ENCODE results near the gene KBTBD6. TPM values are rescaled to one million over a fixed set of nuclear protein-coding genes. Genes with fewer than 3 reads are reported as not detected.
"Not testable (repeated sequence)": the region's sequence is repeated elsewhere in the genome, so short reads cannot be mapped to it uniquely, and the experiment has no call there.

The KBTBD6 gene, protein sequence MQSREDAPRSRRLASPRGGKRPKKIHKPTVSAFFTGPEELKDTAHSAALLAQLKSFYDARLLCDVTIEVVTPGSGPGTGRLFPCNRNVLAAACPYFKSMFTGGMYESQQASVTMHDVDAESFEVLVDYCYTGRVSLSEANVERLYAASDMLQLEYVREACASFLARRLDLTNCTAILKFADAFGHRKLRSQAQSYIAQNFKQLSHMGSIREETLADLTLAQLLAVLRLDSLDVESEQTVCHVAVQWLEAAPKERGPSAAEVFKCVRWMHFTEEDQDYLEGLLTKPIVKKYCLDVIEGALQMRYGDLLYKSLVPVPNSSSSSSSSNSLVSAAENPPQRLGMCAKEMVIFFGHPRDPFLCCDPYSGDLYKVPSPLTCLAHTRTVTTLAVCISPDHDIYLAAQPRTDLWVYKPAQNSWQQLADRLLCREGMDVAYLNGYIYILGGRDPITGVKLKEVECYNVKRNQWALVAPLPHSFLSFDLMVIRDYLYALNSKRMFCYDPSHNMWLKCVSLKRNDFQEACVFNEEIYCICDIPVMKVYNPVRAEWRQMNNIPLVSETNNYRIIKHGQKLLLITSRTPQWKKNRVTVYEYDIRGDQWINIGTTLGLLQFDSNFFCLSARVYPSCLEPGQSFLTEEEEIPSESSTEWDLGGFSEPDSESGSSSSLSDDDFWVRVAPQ
- total RNA-seq (2021; fragmentation: NEBNext Ultra II Directional; extraction: Animal tissue kit (Norgen Biotek cat#: 25700)): 10 to 100 TPM; 10.8 to 13.0 (median 11.4) TPM
- long read RNA-seq, full-length matches to known transcripts: 18 of 19 reads
- long read RNA-seq, partial matches to known transcripts: 0 of 19 reads
- long read RNA-seq, other reads (novel, unspliced or antisense): 1 of 19 reads

DNA sequence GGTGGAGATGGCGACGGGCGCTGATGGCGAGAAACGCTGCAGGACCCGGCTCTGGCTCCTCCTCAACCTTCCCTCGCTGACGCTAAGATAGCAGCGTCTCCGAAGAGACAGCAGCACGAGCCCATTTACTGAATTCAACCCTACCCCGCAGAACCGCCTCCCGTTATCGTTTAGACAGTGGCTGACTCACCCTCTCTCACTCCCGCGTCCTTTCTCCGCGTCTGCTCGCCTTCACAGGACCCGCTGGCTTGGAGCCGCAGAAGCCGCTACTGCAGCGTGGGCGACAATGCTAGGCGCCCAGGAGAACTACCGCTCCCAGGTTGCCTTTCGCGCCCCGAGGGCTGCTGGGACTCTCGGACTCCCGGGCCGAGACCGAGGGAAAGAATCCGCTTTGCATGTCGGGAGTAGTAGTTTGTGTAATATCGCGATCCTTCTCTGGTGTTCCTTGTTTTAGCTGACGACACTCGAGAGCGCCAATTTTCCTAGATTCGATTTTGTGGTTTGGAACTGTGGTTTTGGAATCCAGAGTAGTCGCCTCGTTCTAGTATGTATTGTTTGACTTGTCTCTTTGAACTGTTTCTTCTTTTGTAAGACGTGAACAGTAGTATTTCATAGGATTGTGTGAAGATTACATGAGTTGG, at the start of gene KBTBD6:
KBTBD6 (minus strand) TSS at position 291 of the 641 bp plus-strand sequence. CDS start 291 bp downstream, outside the sequence.
- peak within 1 kb of the TSS; percentile 98 for H3K4me3 Mint-ChIP-seq
- no peaks in the 10 kb centered on the region for H3K9me3 Mint-ChIP-seq
- DNase-seq: peak; percentile 100
- peaks cover 64% of the 10 kb centered on the region for H3K4me1 Mint-ChIP-seq (ENCODE audit: low read depth)
- peaks cover 17% of the 10 kb centered on the region for H3K36me3 Mint-ChIP-seq (ENCODE audit: low read depth)
- TF ChIP-seq, protein P1, sequence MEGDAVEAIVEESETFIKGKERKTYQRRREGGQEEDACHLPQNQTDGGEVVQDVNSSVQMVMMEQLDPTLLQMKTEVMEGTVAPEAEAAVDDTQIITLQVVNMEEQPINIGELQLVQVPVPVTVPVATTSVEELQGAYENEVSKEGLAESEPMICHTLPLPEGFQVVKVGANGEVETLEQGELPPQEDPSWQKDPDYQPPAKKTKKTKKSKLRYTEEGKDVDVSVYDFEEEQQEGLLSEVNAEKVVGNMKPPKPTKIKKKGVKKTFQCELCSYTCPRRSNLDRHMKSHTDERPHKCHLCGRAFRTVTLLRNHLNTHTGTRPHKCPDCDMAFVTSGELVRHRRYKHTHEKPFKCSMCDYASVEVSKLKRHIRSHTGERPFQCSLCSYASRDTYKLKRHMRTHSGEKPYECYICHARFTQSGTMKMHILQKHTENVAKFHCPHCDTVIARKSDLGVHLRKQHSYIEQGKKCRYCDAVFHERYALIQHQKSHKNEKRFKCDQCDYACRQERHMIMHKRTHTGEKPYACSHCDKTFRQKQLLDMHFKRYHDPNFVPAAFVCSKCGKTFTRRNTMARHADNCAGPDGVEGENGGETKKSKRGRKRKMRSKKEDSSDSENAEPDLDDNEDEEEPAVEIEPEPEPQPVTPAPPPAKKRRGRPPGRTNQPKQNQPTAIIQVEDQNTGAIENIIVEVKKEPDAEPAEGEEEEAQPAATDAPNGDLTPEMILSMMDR (IDR thresholded peaks at IDR 0.05): no peak
- H3K27me3 Mint-ChIP-seq (ENCODE audit: insufficient read depth): no peaks in the 10 kb centered on the region
- peak within 1 kb of the TSS; percentile 95 for H3K27ac Mint-ChIP-seq

DNA sequence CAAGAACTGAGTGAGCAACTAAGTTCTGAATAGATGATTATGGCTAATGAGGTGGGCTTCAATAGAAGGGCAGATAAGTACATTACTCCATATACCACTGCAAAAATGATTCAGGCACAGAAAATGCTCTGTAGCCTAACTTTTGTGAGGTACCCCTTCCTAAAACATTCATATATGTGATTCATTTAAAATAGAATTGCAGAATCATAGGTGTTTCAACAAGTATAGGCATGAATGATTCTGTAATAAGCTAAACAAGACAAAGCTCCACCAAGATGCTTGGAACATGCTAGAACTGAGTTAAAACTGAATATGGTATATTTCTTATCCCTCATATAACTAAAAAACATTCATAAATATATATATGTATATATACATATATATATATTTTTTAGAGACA, 49.6 kb upstream of the KBTBD6 start:
- Mint-ChIP-seq H3K4me3 (no peak overlapping the region), H3K4me1 (ENCODE audit: low read depth) (peaks cover 29% of the 10 kb centered on the region), H3K27me3 (ENCODE audit: insufficient read depth) (no peaks in the 10 kb centered on the region), H3K36me3 (ENCODE audit: low read depth) (no peaks in the 10 kb centered on the region), H3K27ac (no peak overlapping the region), H3K9me3 (no peaks in the 10 kb centered on the region)
- DNase-seq: no peak
- TF ChIP-seq, protein P1 (IDR thresholded peaks at IDR 0.05): no peak

DNA sequence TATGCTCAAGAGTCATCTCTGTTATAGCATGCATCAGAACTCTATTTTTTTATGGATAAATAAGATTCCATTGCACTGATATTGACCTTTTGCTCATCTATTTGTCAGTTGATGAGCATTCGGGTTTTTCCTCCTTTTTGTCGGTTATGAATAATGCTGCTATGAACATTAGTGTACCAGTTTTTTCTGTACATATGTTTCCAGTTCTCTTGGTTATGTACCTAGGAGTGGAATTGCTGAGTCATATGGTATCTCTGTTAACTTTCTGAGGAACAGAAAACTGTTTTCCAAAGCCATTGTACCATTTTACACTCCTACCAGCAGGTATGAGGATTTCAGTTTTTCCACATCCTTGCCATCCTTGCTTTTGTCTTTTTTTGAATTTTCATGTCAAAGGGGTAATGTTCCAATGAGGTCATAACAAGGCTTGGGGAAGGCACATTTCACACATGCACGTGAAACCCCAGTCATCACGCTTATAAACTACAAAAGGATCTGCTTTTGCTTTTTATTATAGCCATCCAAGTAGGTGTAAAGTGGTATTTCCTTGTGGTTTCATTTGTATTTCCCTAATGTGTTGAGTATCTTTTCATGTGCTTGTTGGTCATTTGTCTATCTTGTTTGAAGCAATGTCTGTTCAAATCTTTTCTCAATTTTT, 47.1 kb upstream of the KBTBD6 start:
- peak; percentile 56 for DNase-seq
- Mint-ChIP-seq H3K4me1 (ENCODE audit: low read depth) (peaks cover 29% of the 10 kb centered on the region), H3K27me3 (ENCODE audit: insufficient read depth) (no peaks in the 10 kb centered on the region), H3K4me3 (peak overlapping the region; percentile 47), H3K36me3 (ENCODE audit: low read depth) (peaks cover 23% of the 10 kb centered on the region), H3K27ac (peak overlapping the region; percentile 65), H3K9me3 (peaks cover 20% of the 10 kb centered on the region)
- TF ChIP-seq, protein P1 (IDR thresholded peaks at IDR 0.05): no peak

DNA sequence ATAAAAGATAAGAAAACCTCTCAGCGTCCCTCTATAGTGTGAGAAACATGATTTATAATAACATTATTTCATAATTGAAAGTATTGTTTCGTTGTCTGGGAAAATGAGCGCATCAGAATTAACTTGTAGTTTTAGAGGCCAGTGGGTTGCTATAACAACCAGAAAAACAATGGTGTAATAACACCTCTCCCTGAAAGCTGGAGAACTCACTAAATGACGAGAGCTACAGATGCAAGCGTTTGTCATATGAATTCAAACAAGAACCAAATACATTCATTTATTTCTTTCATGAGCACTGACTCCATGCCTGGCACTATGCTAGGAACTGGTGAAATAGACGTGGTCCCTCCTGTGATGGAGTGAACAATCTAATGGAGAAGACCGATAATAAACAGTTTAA, 45.4 kb upstream of the KBTBD6 start:
- H3K4me3 Mint-ChIP-seq: no peak overlapping the region
- no peak overlapping the region for H3K27ac Mint-ChIP-seq
- DNase-seq: no peak
- H3K27me3 Mint-ChIP-seq (ENCODE audit: insufficient read depth): no peaks in the 10 kb centered on the region
- TF ChIP-seq, protein P1 (IDR thresholded peaks at IDR 0.05): no peak
- peaks cover 28% of the 10 kb centered on the region for H3K36me3 Mint-ChIP-seq (ENCODE audit: low read depth)
- H3K9me3 Mint-ChIP-seq: peaks cover 25% of the 10 kb centered on the region
- peaks cover 29% of the 10 kb centered on the region for H3K4me1 Mint-ChIP-seq (ENCODE audit: low read depth)

DNA sequence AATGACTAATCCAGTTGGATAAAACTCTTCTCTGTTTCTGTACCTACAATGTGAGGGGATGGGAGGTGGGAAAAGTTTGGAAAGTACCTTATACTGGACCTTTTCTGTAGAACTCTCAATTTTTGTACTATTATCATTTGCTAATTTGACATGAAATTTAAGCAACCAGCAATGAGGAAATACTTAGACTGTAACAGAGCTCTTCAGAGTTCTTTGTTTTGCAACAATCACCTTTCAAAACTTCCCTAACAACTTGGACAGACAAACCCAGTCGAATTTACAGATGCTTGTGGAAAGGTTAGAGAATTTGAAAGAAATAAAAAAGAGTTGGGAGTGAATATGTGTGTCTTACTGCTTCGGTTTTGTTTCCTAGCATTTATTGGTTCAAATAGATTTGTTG, 45.0 kb upstream of the KBTBD6 start:
- no peak for DNase-seq
- Mint-ChIP-seq H3K9me3 (peaks cover 25% of the 10 kb centered on the region), H3K4me1 (ENCODE audit: low read depth) (peaks cover 34% of the 10 kb centered on the region), H3K4me3 (no peak overlapping the region), H3K36me3 (ENCODE audit: low read depth) (peaks cover 28% of the 10 kb centered on the region), H3K27me3 (ENCODE audit: insufficient read depth) (no peaks in the 10 kb centered on the region), H3K27ac (no peak overlapping the region)
- TF ChIP-seq, protein P1 (IDR thresholded peaks at IDR 0.05): no peak

DNA sequence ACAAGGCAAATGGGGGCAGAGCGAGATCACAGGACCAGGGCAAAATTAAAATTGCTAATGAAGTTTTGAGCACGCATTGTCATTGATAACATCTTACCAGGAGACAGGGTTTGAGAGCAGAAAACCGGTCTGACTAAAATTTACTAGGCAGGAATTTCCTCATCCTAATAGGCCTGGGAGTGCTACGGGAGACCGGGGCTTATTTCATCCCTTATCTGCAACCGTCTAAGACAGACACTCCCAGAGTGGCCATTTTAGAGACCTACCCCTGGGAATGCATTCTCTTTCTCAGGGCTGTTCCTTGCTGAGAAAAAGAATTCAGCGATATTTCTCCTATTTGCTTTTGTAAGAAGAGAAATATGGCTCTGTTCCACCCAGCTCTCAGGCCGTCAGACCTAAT, 43.0 kb upstream of the KBTBD6 start:
- H3K9me3 Mint-ChIP-seq: peaks cover 25% of the 10 kb centered on the region
- peaks cover 28% of the 10 kb centered on the region for H3K36me3 Mint-ChIP-seq (ENCODE audit: low read depth)
- H3K27me3 Mint-ChIP-seq (ENCODE audit: insufficient read depth); DNase-seq; H3K27ac Mint-ChIP-seq; H3K4me3 Mint-ChIP-seq: not testable (repeated sequence)
- peaks cover 30% of the 10 kb centered on the region for H3K4me1 Mint-ChIP-seq (ENCODE audit: low read depth)
